Measurements from ENCODE around the gene ALCAM. TPM values are rescaled to one million over a fixed set of nuclear protein-coding genes. Genes with fewer than 3 reads are reported as not detected.

The ALCAM gene
- total RNA-seq, 1 experiment from 2014 or later: 98.4 TPM

DNA sequence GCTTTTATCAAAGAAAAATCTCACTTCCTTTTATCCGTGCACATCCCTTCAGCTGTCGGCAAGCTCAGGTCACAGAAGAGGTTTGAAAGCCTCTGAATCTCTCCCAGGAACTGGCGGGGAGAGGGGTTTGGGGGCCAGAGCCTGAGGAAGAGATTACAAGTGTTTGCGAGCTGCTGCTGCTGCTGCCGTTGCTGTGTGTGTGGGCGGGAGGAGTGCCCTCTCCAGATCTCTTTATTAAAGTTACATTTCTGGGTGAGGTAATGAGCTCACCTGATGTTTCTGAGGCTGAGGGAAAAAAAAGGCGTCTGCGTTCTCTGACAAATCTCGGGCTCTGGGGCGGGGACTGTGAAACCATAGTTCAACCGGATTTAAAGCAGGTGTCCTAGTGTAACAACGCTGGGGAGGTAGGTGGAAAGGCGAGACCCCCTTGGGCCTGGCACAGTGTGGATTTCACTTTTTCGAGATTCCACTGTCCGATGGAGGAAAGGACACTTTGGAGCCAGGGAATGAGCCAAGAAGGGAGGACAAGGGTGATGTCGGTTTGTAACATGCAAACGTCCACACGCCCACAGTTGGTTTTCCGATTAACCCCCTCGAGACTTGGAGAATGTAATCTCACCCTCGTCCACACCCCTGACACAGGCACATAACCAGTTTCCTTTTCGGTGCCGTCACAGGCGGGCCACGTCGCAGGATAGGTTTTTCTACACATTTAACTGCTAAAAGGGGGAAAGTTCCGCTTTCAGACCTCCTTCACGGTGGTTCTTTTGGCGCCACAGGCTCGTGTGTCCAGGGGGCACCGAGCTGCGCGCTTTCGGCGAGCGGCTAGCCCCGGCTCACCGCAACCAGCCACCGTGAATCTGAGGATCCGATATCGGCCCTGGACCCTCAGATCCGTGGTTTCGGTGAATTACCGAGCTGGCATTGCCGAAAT is 2.1 kb downstream of the ALCAM start:
- intact Hi-C loops (cut with micrococcal nuclease): loop anchor here (1.0 to 10.0 kb wide), 11 partner anchors 149 to 1748 kb away; no protein-coding TSS in a partner anchor
- CTCF ChIA-PET: interaction anchor here (0.6 to 6.6 kb wide), 36 partner anchors 9 to 1750 kb away, joined by 3 to 70 read pairs (median 4); no protein-coding TSS in a partner anchor
- TF ChIP-seq, protein P1, sequence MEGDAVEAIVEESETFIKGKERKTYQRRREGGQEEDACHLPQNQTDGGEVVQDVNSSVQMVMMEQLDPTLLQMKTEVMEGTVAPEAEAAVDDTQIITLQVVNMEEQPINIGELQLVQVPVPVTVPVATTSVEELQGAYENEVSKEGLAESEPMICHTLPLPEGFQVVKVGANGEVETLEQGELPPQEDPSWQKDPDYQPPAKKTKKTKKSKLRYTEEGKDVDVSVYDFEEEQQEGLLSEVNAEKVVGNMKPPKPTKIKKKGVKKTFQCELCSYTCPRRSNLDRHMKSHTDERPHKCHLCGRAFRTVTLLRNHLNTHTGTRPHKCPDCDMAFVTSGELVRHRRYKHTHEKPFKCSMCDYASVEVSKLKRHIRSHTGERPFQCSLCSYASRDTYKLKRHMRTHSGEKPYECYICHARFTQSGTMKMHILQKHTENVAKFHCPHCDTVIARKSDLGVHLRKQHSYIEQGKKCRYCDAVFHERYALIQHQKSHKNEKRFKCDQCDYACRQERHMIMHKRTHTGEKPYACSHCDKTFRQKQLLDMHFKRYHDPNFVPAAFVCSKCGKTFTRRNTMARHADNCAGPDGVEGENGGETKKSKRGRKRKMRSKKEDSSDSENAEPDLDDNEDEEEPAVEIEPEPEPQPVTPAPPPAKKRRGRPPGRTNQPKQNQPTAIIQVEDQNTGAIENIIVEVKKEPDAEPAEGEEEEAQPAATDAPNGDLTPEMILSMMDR (IDR thresholded peaks at IDR 0.05; ENCODE audit: unreplicated experiment): no peak
- DNase-seq (ENCODE audit: unreplicated experiment): peak; percentile 91
- POLR2A ChIA-PET: interaction anchor here (0.5 to 5.8 kb wide), 35 partner anchors 10 to 1696 kb away, joined by 3 to 40 read pairs (median 4); no protein-coding TSS in a partner anchor
- peak overlapping the region; percentile 100 for H3K4me3 Mint-ChIP-seq (ENCODE audit: unreplicated experiment)
- no peaks in the 10 kb centered on the region for H3K9me3 Mint-ChIP-seq (ENCODE audit: unreplicated experiment)
- peaks cover 34% of the 10 kb centered on the region for H3K4me1 Mint-ChIP-seq (ENCODE audit: insufficient read depth, unreplicated experiment)
- no peaks in the 10 kb centered on the region for H3K27me3 Mint-ChIP-seq (ENCODE audit: insufficient read depth, unreplicated experiment)
- H3K27ac Mint-ChIP-seq (ENCODE audit: low read depth, unreplicated experiment): peak overlapping the region; percentile 98
- BruUV-seq (replicated peaks): TSS peak; percentile 23
- peaks cover 17% of the 10 kb centered on the region for H3K36me3 Mint-ChIP-seq (ENCODE audit: insufficient read depth, unreplicated experiment)

DNA sequence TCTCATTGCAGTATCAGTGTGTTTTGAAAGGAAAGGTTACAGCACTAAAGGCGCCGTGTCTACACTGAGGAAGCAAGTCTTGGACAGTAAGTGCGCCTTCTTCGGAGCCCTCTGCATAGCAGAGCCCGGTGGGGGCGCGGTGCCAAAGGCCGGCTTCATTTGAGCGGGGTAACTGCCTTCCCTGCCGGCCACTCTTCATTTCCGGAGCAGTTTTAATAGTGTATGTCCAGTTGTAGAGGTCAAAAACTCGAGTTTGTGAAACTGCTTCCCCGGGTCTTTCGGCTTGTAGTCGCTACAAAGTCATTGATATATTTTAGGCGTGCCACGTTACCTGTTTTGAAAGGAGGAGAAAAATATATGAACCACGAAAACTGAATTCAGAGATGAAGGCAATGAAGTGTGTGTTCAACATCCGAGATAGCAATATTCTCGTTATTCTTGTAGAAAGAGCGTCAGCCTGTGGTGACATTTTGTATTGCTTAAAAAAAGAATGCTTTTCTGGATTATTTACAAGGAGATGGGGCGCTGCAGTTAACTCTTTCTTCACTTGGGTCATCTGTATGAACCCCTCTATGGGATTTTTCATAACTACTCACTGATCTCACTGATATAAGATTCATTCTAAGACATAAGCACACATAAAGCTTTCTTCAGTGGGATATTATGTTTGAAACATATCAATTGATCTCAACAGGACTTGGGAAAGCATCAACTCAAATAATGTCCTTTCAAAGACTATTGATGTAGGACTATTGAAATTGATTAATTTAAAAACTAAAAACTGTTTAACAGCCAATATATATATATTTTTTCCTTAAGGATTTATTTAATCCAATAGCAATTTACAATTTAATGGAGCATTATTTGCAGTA is 3.0 kb downstream of the ALCAM start:
- peaks cover 32% of the 10 kb centered on the region for H3K4me1 Mint-ChIP-seq (ENCODE audit: insufficient read depth, unreplicated experiment)
- peak overlapping the region; percentile 98 for H3K27ac Mint-ChIP-seq (ENCODE audit: low read depth, unreplicated experiment)
- H3K36me3 Mint-ChIP-seq (ENCODE audit: insufficient read depth, unreplicated experiment): peaks cover 24% of the 10 kb centered on the region
- H3K9me3 Mint-ChIP-seq (ENCODE audit: unreplicated experiment): no peaks in the 10 kb centered on the region
- no peaks in the 10 kb centered on the region for H3K27me3 Mint-ChIP-seq (ENCODE audit: insufficient read depth, unreplicated experiment)
- peak overlapping the region; percentile 100 for H3K4me3 Mint-ChIP-seq (ENCODE audit: unreplicated experiment)
- POLR2A ChIA-PET: interaction anchor here (0.7 to 5.8 kb wide), 21 partner anchors 10 to 1695 kb away, joined by 3 to 40 read pairs (median 4); no protein-coding TSS in a partner anchor
- peak; percentile 77 for DNase-seq (ENCODE audit: unreplicated experiment)
- intact Hi-C loops (cut with micrococcal nuclease): loop anchor here (1.0 to 10.0 kb wide), 11 partner anchors 149 to 1748 kb away; no protein-coding TSS in a partner anchor
- no TSS peak for BruUV-seq (replicated peaks)
- CTCF ChIA-PET: interaction anchor here (0.6 to 6.6 kb wide), 29 partner anchors 10 to 1765 kb away, joined by 3 to 70 read pairs (median 4); no protein-coding TSS in a partner anchor
- TF ChIP-seq, protein P1 (IDR thresholded peaks at IDR 0.05; ENCODE audit: unreplicated experiment): peak; percentile 75

DNA sequence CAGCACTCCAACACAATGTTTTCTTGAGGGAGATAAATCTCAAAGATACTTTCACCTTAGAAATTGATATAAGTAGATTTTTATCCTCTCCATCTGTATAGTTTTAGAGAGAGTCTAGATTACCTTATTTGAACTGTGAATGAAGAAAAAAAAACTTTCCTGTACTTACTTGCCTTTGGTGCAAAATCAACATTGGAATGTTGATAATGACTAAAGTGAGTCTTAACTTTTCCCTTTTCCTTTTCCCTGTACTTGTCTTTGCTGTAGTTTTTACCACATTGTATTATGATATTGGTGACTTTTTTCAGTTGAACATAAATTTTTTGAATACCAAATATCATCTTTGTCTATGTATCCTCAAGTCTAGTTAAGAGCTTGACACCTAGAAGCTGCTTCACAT is 6.7 kb downstream of the ALCAM start:
- no peaks in the 10 kb centered on the region for H3K9me3 Mint-ChIP-seq (ENCODE audit: unreplicated experiment)
- BruUV-seq (replicated peaks): no TSS peak
- intact Hi-C loops (cut with micrococcal nuclease): no loop called here
- POLR2A ChIA-PET: interaction anchor here (0.7 to 1.2 kb wide), 3 partner anchors 14 to 1863 kb away, joined by 3 read pairs; no protein-coding TSS in a partner anchor
- CTCF ChIA-PET: no interaction called here
- TF ChIP-seq, protein P1 (IDR thresholded peaks at IDR 0.05; ENCODE audit: unreplicated experiment): no peak
- H3K36me3 Mint-ChIP-seq (ENCODE audit: insufficient read depth, unreplicated experiment): peaks cover 19% of the 10 kb centered on the region
- H3K4me1 Mint-ChIP-seq (ENCODE audit: insufficient read depth, unreplicated experiment): peaks cover 34% of the 10 kb centered on the region
- DNase-seq (ENCODE audit: unreplicated experiment): no peak
- H3K27ac Mint-ChIP-seq (ENCODE audit: low read depth, unreplicated experiment): peak overlapping the region; percentile 98
- no peak overlapping the region for H3K4me3 Mint-ChIP-seq (ENCODE audit: unreplicated experiment)
- no peaks in the 10 kb centered on the region for H3K27me3 Mint-ChIP-seq (ENCODE audit: insufficient read depth, unreplicated experiment)

Measured in MCF 10A (cell line).